Gastroesophageal sphincter (tissue), 4 donors: Measurements from ENCODE around the gene KCNK5. TPM values are rescaled to one million over a fixed set of nuclear protein-coding genes. Genes with fewer than 3 reads are reported as not detected.

ENCODE experiments used
- ATAC-seq: fragments of 150-250 bp; one replicate; pipeline ENCODE4 v1.9.1; 2016; ENCODE audit warnings: mild to moderate bottlenecking, moderate library complexity
- H3K27ac ChIP-seq, 4 donors: fragments of 200-600 bp; sonication (generic) in 3 of 4; 1 replicate in 3 of 4; 2 replicates in 1 of 4; pipeline ENCODE4 v1.5.1; 2016 to 2019
- H3K27me3 ChIP-seq: fragments of 200-600 bp; sonication (generic); one replicate; pipeline ENCODE4 v1.5.1; 2019
- H3K36me3 ChIP-seq, 2 donors: fragments of 200-600 bp; sonication (generic); one replicate each; pipeline ENCODE4 v1.5.1; 2019; ENCODE audit warnings: control low read depth in 1 of 2
- H3K4me1 ChIP-seq, 3 donors: fragments of 200-600 bp; sonication (generic); 1 replicate in 2 of 3; 2 replicates in 1 of 3; pipeline ENCODE4 v1.5.1; 2016 to 2019; ENCODE audit warnings: control low read depth in 2 of 3
- H3K4me3 ChIP-seq, 2 donors: fragments of 200-600 bp; sonication (generic); one replicate each; pipeline ENCODE4 v1.5.1; 2019; ENCODE audit warnings: mild to moderate bottlenecking in 1 of 2, moderate library complexity in 1 of 2
- H3K9me3 ChIP-seq, 3 donors: fragments of 200-600 bp; sonication (generic); one replicate each; pipeline ENCODE4 v1.5.1; 2017 to 2019; ENCODE audit warnings: control low read depth in 2 of 3
- CTCF ChIP-seq, 4 experiments: fragments of 200-600 bp in 2 of 4; fragments of 450-650 bp in 2 of 4; sonication (generic) in 1 of 4; IDR thresholded peaks; one replicate each; pipeline ENCODE4 v1.5.1; 2017 to 2019; ENCODE audit warnings: antibody characterized with exemption in 4 of 4, mild to moderate bottlenecking in 2 of 4, moderate library complexity in 2 of 4
- EP300 ChIP-seq: sonication (generic); formaldehyde crosslinking; IDR thresholded peaks from one replicate; pipeline ENCODE4 v1.6.1; 2017; ENCODE audit warnings: antibody characterized with exemption, mild to moderate bottlenecking
- POLR2A ChIP-seq, 2 donors: fragments of 450-650 bp; IDR thresholded peaks; one replicate each; pipeline ENCODE4 v1.6.1; 2017; ENCODE audit warnings: antibody characterized with exemption in 2 of 2, mild to moderate bottlenecking in 2 of 2, moderate library complexity in 1 of 2
- POLR2AphosphoS5 ChIP-seq: sonication (generic); formaldehyde crosslinking; IDR thresholded peaks from one replicate; pipeline ENCODE4 v1.6.1; 2017; ENCODE audit warnings: antibody characterized with exemption
- WGBS, 2 donors: methylation state at CpG; one replicate each; pipeline ENCODE4 v1.1.5; 2018; ENCODE audit warnings: low coverage in 1 of 2; 5-methylcytosine and 5-hydroxymethylcytosine counted together
- total RNA-seq, 4 donors: library from RNA; depleted of rRNA; stranded (reverse); fragments of >200 nt; gene quantifications; one replicate each; pipeline ENCODE4 v1.1.0, GENCODE V29; 2016

The KCNK5 gene
- total RNA-seq, 4 donors from 2014 or later: 7.3 to 11.5 (median 8.0) TPM

- Histone ChIP-seq H3K27ac (no peak overlapping the region), H3K4me1 (peaks cover 0 to 16% (median 10%) of the 10 kb centered on the region in 3 donors), H3K4me3 (no peak overlapping the region), H3K9me3 (no peaks in the 10 kb centered on the region), H3K27me3 (peaks cover 12% of the 10 kb centered on the region), H3K36me3 (no peaks in the 10 kb centered on the region)
- no peak for ATAC-seq
- 77 to 87% methylated on average over 8 of the region's 8 CpGs for WGBS, 2 donors
- TF ChIP-seq EP300: no peak
- TF ChIP-seq POLR2A (IDR thresholded peaks at IDR 0.05): no peak
- no peak for TF ChIP-seq POLR2AphosphoS5
- TF ChIP-seq CTCF (IDR thresholded peaks at IDR 0.05): no peak
Measured at GRCh38 chr6:39233333-39233732, 4.1 kb upstream of the KCNK5 start.

- no peak for TF ChIP-seq CTCF (IDR thresholded peaks at IDR 0.05)
- no peak for TF ChIP-seq POLR2A (IDR thresholded peaks at IDR 0.05)
- no peak for TF ChIP-seq EP300
- TF ChIP-seq POLR2AphosphoS5: no peak
- no peak for ATAC-seq
- H3K27me3 ChIP-seq: peaks cover 29% of the 10 kb centered on the region
- H3K4me1 ChIP-seq: peaks cover 0 to 18% (median 10%) of the 10 kb centered on the region in 3 donors
- H3K27ac ChIP-seq: peak overlapping the region in 1 of 4 donors; percentile 46
- 72 to 88% methylated on average over 4 to 6 of the region's 7 CpGs for WGBS, 2 donors
- no peaks in the 10 kb centered on the region for H3K9me3 ChIP-seq
- H3K36me3 ChIP-seq: no peaks in the 10 kb centered on the region
- H3K4me3 ChIP-seq: no peak overlapping the region
Measured at GRCh38 chr6:39231521-39232243, 2.4 kb upstream of the KCNK5 start.

- ATAC-seq: no peak
- H3K4me1 ChIP-seq: peaks cover 0 to 18% (median 10%) of the 10 kb centered on the region in 3 donors
- no peak for TF ChIP-seq EP300
- TF ChIP-seq CTCF (IDR thresholded peaks at IDR 0.05): no peak
- TF ChIP-seq POLR2A (IDR thresholded peaks at IDR 0.05): no peak
- no peak for TF ChIP-seq POLR2AphosphoS5
- no peaks in the 10 kb centered on the region for H3K9me3 ChIP-seq
- H3K27ac ChIP-seq: peak overlapping the region in 1 of 4 donors; percentile 46
- no peaks in the 10 kb centered on the region for H3K36me3 ChIP-seq
- WGBS, 2 donors: 63 to 88% methylated on average over 2 to 3 of the region's 3 CpGs
- no peak overlapping the region for H3K4me3 ChIP-seq
- peaks cover 39% of the 10 kb centered on the region for H3K27me3 ChIP-seq
Measured at GRCh38 chr6:39230654-39231035, 1.4 kb upstream of the KCNK5 start.

GRCh38 chr6:39228111-39228971 is 934 bp downstream of the KCNK5 start:
- Histone ChIP-seq H3K9me3 (no peaks in the 10 kb centered on the region), H3K27ac (peak overlapping the region in 3 of 4 donors; percentile 45 to 67 (median 49)), H3K4me1 (peaks cover 0 to 18% (median 10%) of the 10 kb centered on the region in 3 donors), H3K4me3 (peak overlapping the region; percentile 13 to 59), H3K27me3 (peaks cover 54% of the 10 kb centered on the region), H3K36me3 (no peaks in the 10 kb centered on the region)
- WGBS, 2 donors: 57 to 100% methylated on average over 1 to 16 of the region's 41 CpGs
- ATAC-seq: no peak
- TF ChIP-seq CTCF (IDR thresholded peaks at IDR 0.05) (no peak), POLR2AphosphoS5 (no peak), EP300 (no peak), POLR2A (IDR thresholded peaks at IDR 0.05) (no peak)
